ENCODE results near the gene PSMG2.
A peak's percentile ranks its signal among the peaks of the same experiment; 100 is the strongest.

- TF ChIP-seq CTCF (IDR thresholded peaks at IDR 0.05) (no peak), POLR2A (IDR thresholded peaks at IDR 0.05) (peak; percentile 67)
Observed at GRCh38 chr18:12702221-12703095, at the start of gene PSMG2, which contains the start of gene CEP76.

All from ovary (tissue), 3 donors.